ENCODE data around the gene RAB11A.
"Not testable (repeated sequence)": the region's sequence is repeated elsewhere in the genome, so short reads cannot be mapped to it uniquely, and the experiment has no call there.

DNA sequence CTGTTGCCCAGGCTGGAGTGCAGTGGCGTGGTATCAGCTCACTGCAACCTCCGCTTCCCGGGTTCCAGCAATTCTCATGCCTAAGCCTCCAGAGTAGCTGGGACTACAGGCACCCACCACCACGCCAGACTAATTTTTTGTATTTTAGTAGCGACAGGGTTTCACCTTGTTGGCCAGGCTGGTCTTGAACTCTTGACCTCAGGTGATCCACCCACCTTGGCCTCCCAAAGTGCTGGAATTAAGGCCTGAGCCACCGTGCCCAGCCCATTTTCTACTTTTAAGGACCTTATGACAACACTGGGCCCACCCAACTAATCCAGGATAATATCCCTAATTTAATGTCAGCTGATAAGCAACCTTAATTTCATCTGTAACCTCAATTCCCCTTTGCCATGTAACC is 1.4 kb upstream of the RAB11A start:
- not testable (repeated sequence) for TF ChIP-seq POLR2A, POLR2AphosphoS5 (IDR thresholded peaks at IDR 0.05)
- TF ChIP-seq, protein P1, sequence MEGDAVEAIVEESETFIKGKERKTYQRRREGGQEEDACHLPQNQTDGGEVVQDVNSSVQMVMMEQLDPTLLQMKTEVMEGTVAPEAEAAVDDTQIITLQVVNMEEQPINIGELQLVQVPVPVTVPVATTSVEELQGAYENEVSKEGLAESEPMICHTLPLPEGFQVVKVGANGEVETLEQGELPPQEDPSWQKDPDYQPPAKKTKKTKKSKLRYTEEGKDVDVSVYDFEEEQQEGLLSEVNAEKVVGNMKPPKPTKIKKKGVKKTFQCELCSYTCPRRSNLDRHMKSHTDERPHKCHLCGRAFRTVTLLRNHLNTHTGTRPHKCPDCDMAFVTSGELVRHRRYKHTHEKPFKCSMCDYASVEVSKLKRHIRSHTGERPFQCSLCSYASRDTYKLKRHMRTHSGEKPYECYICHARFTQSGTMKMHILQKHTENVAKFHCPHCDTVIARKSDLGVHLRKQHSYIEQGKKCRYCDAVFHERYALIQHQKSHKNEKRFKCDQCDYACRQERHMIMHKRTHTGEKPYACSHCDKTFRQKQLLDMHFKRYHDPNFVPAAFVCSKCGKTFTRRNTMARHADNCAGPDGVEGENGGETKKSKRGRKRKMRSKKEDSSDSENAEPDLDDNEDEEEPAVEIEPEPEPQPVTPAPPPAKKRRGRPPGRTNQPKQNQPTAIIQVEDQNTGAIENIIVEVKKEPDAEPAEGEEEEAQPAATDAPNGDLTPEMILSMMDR (IDR thresholded peaks at IDR 0.05) = not testable (repeated sequence)
